CD4-positive, alpha-beta T cell (primary cell): Measurements from ENCODE around the gene PHLDA2. TPM values are rescaled to one million over a fixed set of nuclear protein-coding genes. Genes with fewer than 3 reads are reported as not detected.

Experiments
- ATAC-seq: fragments of 200-7000 bp; cut with Tn5 transposase; one replicate; pipeline ENCODE4 v1.10.0; 2022; ENCODE audit warnings: mild to moderate bottlenecking; ENCODE audit not compliant: poor library complexity
- CTCF ChIA-PET: fragments of 350-600 bp; sonication (Branson Sonifier 250); formaldehyde crosslinking; loops from one replicate; lab custom pipeline; 2021; ENCODE audit warnings: antibody characterized with exemption, inconsistent platforms; lab: Charles Lee
- POLR2A ChIA-PET: fragments of 350-600 bp; sonication (Branson Sonifier 250); formaldehyde crosslinking; loops from one replicate; lab custom pipeline; 2021; ENCODE audit warnings: antibody characterized with exemption, inconsistent platforms; lab: Charles Lee
- DNase-seq, 14 experiments: peaks; one replicate each; pipeline ENCODE4 v3.0.0-alpha.2; 2013 to 2020; ENCODE audit warnings: mixed read lengths in 2 of 14
- H3K27ac ChIP-seq, 2 donors: one replicate each; pipeline versions ENCODE4 v1.5.1 to v1.7.0; 2013; ENCODE audit warnings: low read length in 2 of 2, low read depth in 1 of 2, mild to moderate bottlenecking in 1 of 2
- H3K27me3 ChIP-seq, 2 experiments: 1 replicate in 1 of 2; 2 replicates in 1 of 2; pipeline versions ENCODE4 v1.6.1 to v1.7.0; 2013; ENCODE audit warnings: low read length in 2 of 2, control low read depth in 1 of 2, mild to moderate bottlenecking in 1 of 2, moderate library complexity in 1 of 2; ENCODE audit not compliant: insufficient read depth in 2 of 2, control insufficient read depth in 1 of 2
- H3K36me3 ChIP-seq: one replicate; pipeline ENCODE4 v1.6.1; 2013; ENCODE audit warnings: low read length, control low read depth; ENCODE audit not compliant: insufficient read depth
- H3K4me1 ChIP-seq: one replicate; pipeline ENCODE4 v1.6.1; 2013; ENCODE audit warnings: low read length, control low read depth; ENCODE audit not compliant: insufficient read depth
- H3K4me3 ChIP-seq: one replicate; pipeline ENCODE4 v1.5.1; 2013; ENCODE audit warnings: mild to moderate bottlenecking, low read length, moderate library complexity
- H3K9me3 ChIP-seq, 2 experiments: 1 replicate in 1 of 2; 2 replicates in 1 of 2; pipeline versions ENCODE4 v1.6.1 to v1.7.0; 2013; ENCODE audit warnings: low read length in 2 of 2, mild to moderate bottlenecking in 2 of 2, control low read depth in 1 of 2, moderate library complexity in 1 of 2; ENCODE audit not compliant: control insufficient read depth in 1 of 2, insufficient read depth in 1 of 2
- H3K27ac Mint-ChIP-seq: one replicate; pipeline ENCODE4 v1.8.0; 2020; ENCODE audit warnings: mixed read lengths
- H3K27me3 Mint-ChIP-seq: one replicate; pipeline ENCODE4 v1.8.0; 2021; ENCODE audit warnings: mixed read lengths
- H3K36me3 Mint-ChIP-seq: one replicate; pipeline ENCODE4 v1.8.0; 2021; ENCODE audit warnings: low read depth, mixed read lengths
- H3K4me1 Mint-ChIP-seq: one replicate; pipeline ENCODE4 v1.8.0; 2021; ENCODE audit warnings: low read depth, mixed read lengths
- H3K4me3 Mint-ChIP-seq: one replicate; pipeline ENCODE4 v1.8.0; 2020; ENCODE audit warnings: mild to moderate bottlenecking, mixed read lengths
- H3K9me3 Mint-ChIP-seq: one replicate; pipeline ENCODE4 v1.8.0; 2020; ENCODE audit warnings: mixed read lengths
- CTCF ChIP-seq: fragments of 200-600 bp; IDR thresholded peaks from one replicate; pipeline ENCODE4 v1.8.0; 2022; ENCODE audit warnings: antibody characterized with exemption, mild to moderate bottlenecking
- intact Hi-C, 2 experiments: fragments of 100-400 bp; cut with DNase I in 1 of 2; cut with micrococcal nuclease in 1 of 2; formaldehyde crosslinking; loops; one replicate each; pipeline versions ENCODE4 v1.15.1 to v1.9.0; 2023 to 2025; cut with DNase I, micrococcal nuclease
- total RNA-seq, 174 experiments: library from RNA in 2 of 174; stranded (reverse) in 2 of 174; gene quantifications; one replicate each; pipeline ENCODE4 v1.2.3 and lab custom pipeline; 2021 to 2026

Gene PHLDA2
- total RNA-seq, 2 experiments from 2014 or later = 1.1 to 1.3 TPM

GRCh38 chr11:2945031-2945756, 16.0 kb upstream of the PHLDA2 start:
- H3K9me3 Mint-ChIP-seq = no peaks in the 10 kb centered on the region
- Histone ChIP-seq H3K27me3 (no peaks in the 10 kb centered on the region), H3K4me1 (peaks cover 60% of the 10 kb centered on the region), H3K9me3 (no peaks in the 10 kb centered on the region), H3K27ac (no peak overlapping the region), H3K36me3 (peaks cover 47% of the 10 kb centered on the region), H3K4me3 (no peak overlapping the region)
- H3K4me3 Mint-ChIP-seq = peak overlapping the region; percentile 39
- H3K4me1 Mint-ChIP-seq = peaks cover 63% of the 10 kb centered on the region
- ChIA-PET CTCF (interaction anchor here (1.3 to 1.4 kb wide), 2 partner anchors 15 to 52 kb away, joined by 3 to 4 read pairs; no protein-coding TSS in a partner anchor), POLR2A (interaction anchor here (0.8 to 1.6 kb wide), 6 partner anchors 11 to 69 kb away, joined by 3 to 11 read pairs (median 4); partner anchors contain the start of genes NAP1L4 and PHLDA2)
- peaks cover 58% of the 10 kb centered on the region for H3K36me3 Mint-ChIP-seq
- intact Hi-C loops = no loop called here
- TF ChIP-seq CTCF = no peak
- ATAC-seq = peak; percentile 54
- H3K27me3 Mint-ChIP-seq = no peaks in the 10 kb centered on the region
- peak overlapping the region; percentile 81 for H3K27ac Mint-ChIP-seq
- peak in 9 of 14 experiments; percentile 34 to 74 (median 51) for DNase-seq

GRCh38 chr11:2944530-2944929, 15.3 kb upstream of the PHLDA2 start:
- peaks cover 40% of the 10 kb centered on the region for H3K36me3 ChIP-seq
- Mint-ChIP-seq H3K27ac (no peak overlapping the region), H3K9me3 (no peaks in the 10 kb centered on the region), H3K27me3 (no peaks in the 10 kb centered on the region), H3K4me1 (peaks cover 58% of the 10 kb centered on the region), H3K36me3 (peaks cover 51% of the 10 kb centered on the region), H3K4me3 (no peak overlapping the region)
- ATAC-seq (no peak), DNase-seq (no peak)
- POLR2A ChIA-PET = interaction anchor here (1.4 kb wide), 1 partner anchor 45 kb away, joined by 7 read pairs; no protein-coding TSS in a partner anchor
- no peak overlapping the region for H3K4me3 ChIP-seq
- H3K4me1 ChIP-seq = peaks cover 61% of the 10 kb centered on the region
- intact Hi-C loops = no loop called here
- H3K27me3 ChIP-seq = no peaks in the 10 kb centered on the region
- no peak for TF ChIP-seq CTCF
- H3K27ac ChIP-seq = no peak overlapping the region
- CTCF ChIA-PET = no interaction called here
- H3K9me3 ChIP-seq = no peaks in the 10 kb centered on the region

GRCh38 chr11:2943711-2944118, 14.5 kb upstream of the PHLDA2 start:
- CTCF ChIA-PET = interaction anchor here (0.6 kb wide), 1 partner anchor 19 kb away, joined by 3 read pairs; no protein-coding TSS in a partner anchor

More at GRCh38 chr11:2943711-2944118, 14.5 kb upstream of the PHLDA2 start:
- no peak overlapping the region for H3K4me3 Mint-ChIP-seq
- Histone ChIP-seq H3K27me3 (no peaks in the 10 kb centered on the region), H3K9me3 (peaks cover 4 to 6% of the 10 kb centered on the region in 2 experiments), H3K4me1 (peaks cover 61% of the 10 kb centered on the region), H3K4me3 (no peak overlapping the region), H3K36me3 (peaks cover 32% of the 10 kb centered on the region), H3K27ac (no peak overlapping the region)
- peaks cover 50% of the 10 kb centered on the region for H3K4me1 Mint-ChIP-seq
- peak overlapping the region; percentile 36 for H3K27ac Mint-ChIP-seq
- ATAC-seq = peak; percentile 31
- peak in 5 of 14 experiments; percentile 23 to 59 (median 39) for DNase-seq
- intact Hi-C loops = no loop called here
- TF ChIP-seq CTCF = no peak
- POLR2A ChIA-PET = interaction anchor here (1.4 kb wide), 1 partner anchor 51 kb away, joined by 3 read pairs; no protein-coding TSS in a partner anchor
- H3K9me3 Mint-ChIP-seq = peaks cover 1% of the 10 kb centered on the region
- no peaks in the 10 kb centered on the region for H3K27me3 Mint-ChIP-seq
- H3K36me3 Mint-ChIP-seq = peaks cover 43% of the 10 kb centered on the region
